ENCODE measurements around the gene RFPL2. TPM values are rescaled to one million over a fixed set of nuclear protein-coding genes. Genes with fewer than 3 reads are reported as not detected.
"Not testable (repeated sequence)": the region's sequence is repeated elsewhere in the genome, so short reads cannot be mapped to it uniquely, and the experiment has no call there.

RFPL2 gene
- total RNA-seq, 1 experiment from 2014 or later = not detected

GRCh38 chr22:32200752-32201151, 4.1 kb downstream of the RFPL2 start:
- BruUV-seq (replicated peaks) = no TSS peak
- Mint-ChIP-seq H3K27ac (ENCODE audit: unreplicated experiment) (no peak overlapping the region), H3K4me1 (ENCODE audit: low read depth, unreplicated experiment) (peaks cover 4% of the 10 kb centered on the region), H3K4me3 (ENCODE audit: unreplicated experiment) (no peak overlapping the region), H3K27me3 (ENCODE audit: insufficient read depth, unreplicated experiment) (peaks cover 7% of the 10 kb centered on the region), H3K9me3 (ENCODE audit: unreplicated experiment) (no peaks in the 10 kb centered on the region), H3K36me3 (ENCODE audit: insufficient read depth, unreplicated experiment) (no peaks in the 10 kb centered on the region)
- H3K36me3 ChIP-seq (ENCODE audit: control insufficient read depth, insufficient read depth, low read length) = no peaks in the 10 kb centered on the region
- POLR2A ChIA-PET = no interaction called here
- no peaks in the 10 kb centered on the region for H3K4me1 ChIP-seq
- no peaks in the 10 kb centered on the region for H3K9me3 ChIP-seq
- intact Hi-C loops (cut with micrococcal nuclease; ENCODE audit: unreplicated experiment) = loop anchor here (10.0 kb wide), 1 partner anchor 76 kb away; no protein-coding TSS in a partner anchor
- DNase-seq = no peak
- CTCF ChIA-PET = interaction anchor here (1.4 kb wide), 1 partner anchor 65 kb away, joined by 13 read pairs; no protein-coding TSS in a partner anchor
- no peaks in the 10 kb centered on the region for H3K27me3 ChIP-seq (replicated peaks; ENCODE audit: control insufficient read depth, insufficient read depth, low read length)
- H3K4me3 ChIP-seq (ENCODE audit: low read depth, low read length) = no peak overlapping the region
- no peak for TF ChIP-seq CTCF (IDR thresholded peaks at IDR 0.05; ENCODE audit: insufficient read depth in 1 of 2, low read depth in 1 of 2, low read length in 1 of 2, severe bottlenecking in 1 of 2, unreplicated experiment in 1 of 2)

GRCh38 chr22:32199961-32200360, 4.9 kb downstream of the RFPL2 start:
- Histone ChIP-seq H3K27me3 (replicated peaks; ENCODE audit: control insufficient read depth, insufficient read depth, low read length) (no peaks in the 10 kb centered on the region), H3K9me3 (no peaks in the 10 kb centered on the region), H3K4me3 (ENCODE audit: low read depth, low read length) (no peak overlapping the region), H3K4me1 (no peaks in the 10 kb centered on the region), H3K36me3 (ENCODE audit: control insufficient read depth, insufficient read depth, low read length) (no peaks in the 10 kb centered on the region)
- Mint-ChIP-seq H3K27ac (ENCODE audit: unreplicated experiment) (no peak overlapping the region), H3K36me3 (ENCODE audit: insufficient read depth, unreplicated experiment) (no peaks in the 10 kb centered on the region), H3K4me1 (ENCODE audit: low read depth, unreplicated experiment) (peaks cover 4% of the 10 kb centered on the region), H3K27me3 (ENCODE audit: insufficient read depth, unreplicated experiment) (peaks cover 9% of the 10 kb centered on the region), H3K9me3 (ENCODE audit: unreplicated experiment) (no peaks in the 10 kb centered on the region), H3K4me3 (ENCODE audit: unreplicated experiment) (no peak overlapping the region)
- POLR2A ChIA-PET = no interaction called here
- no peak for TF ChIP-seq CTCF (IDR thresholded peaks at IDR 0.05; ENCODE audit: insufficient read depth in 1 of 2, low read depth in 1 of 2, low read length in 1 of 2, severe bottlenecking in 1 of 2, unreplicated experiment in 1 of 2)
- intact Hi-C loops (cut with micrococcal nuclease; ENCODE audit: unreplicated experiment) = loop anchor here (10.0 kb wide), 1 partner anchor 75 kb away; no protein-coding TSS in a partner anchor
- CTCF ChIA-PET = interaction anchor here (1.4 kb wide), 1 partner anchor 66 kb away, joined by 13 read pairs; no protein-coding TSS in a partner anchor
- DNase-seq = no peak
- BruUV-seq (replicated peaks) = no TSS peak

GRCh38 chr22:32199341-32199740, 5.5 kb downstream of the RFPL2 start:
- intact Hi-C loops (cut with micrococcal nuclease; ENCODE audit: unreplicated experiment) = no loop called here
- H3K4me1 Mint-ChIP-seq (ENCODE audit: low read depth, unreplicated experiment) = peaks cover 2% of the 10 kb centered on the region
- no peaks in the 10 kb centered on the region for H3K9me3 Mint-ChIP-seq (ENCODE audit: unreplicated experiment)
- ChIA-PET POLR2A (no interaction called here), CTCF (no interaction called here)
- no peak overlapping the region for H3K27ac Mint-ChIP-seq (ENCODE audit: unreplicated experiment)
- Histone ChIP-seq H3K9me3 (no peaks in the 10 kb centered on the region), H3K36me3 (ENCODE audit: control insufficient read depth, insufficient read depth, low read length) (no peaks in the 10 kb centered on the region), H3K27me3 (replicated peaks; ENCODE audit: control insufficient read depth, insufficient read depth, low read length) (no peaks in the 10 kb centered on the region), H3K4me1 (no peaks in the 10 kb centered on the region), H3K4me3 (ENCODE audit: low read depth, low read length) (no peak overlapping the region)
- TF ChIP-seq CTCF (IDR thresholded peaks at IDR 0.05; ENCODE audit: insufficient read depth in 1 of 2, low read depth in 1 of 2, low read length in 1 of 2, severe bottlenecking in 1 of 2, unreplicated experiment in 1 of 2) = no peak
- no peaks in the 10 kb centered on the region for H3K36me3 Mint-ChIP-seq (ENCODE audit: insufficient read depth, unreplicated experiment)
- H3K27me3 Mint-ChIP-seq (ENCODE audit: insufficient read depth, unreplicated experiment) = peaks cover 9% of the 10 kb centered on the region
- BruUV-seq (replicated peaks) = no TSS peak
- no peak overlapping the region for H3K4me3 Mint-ChIP-seq (ENCODE audit: unreplicated experiment)
- DNase-seq = no peak

GRCh38 chr22:32197553-32198226, 7.2 kb downstream of the RFPL2 start:
- H3K27me3 ChIP-seq (replicated peaks; ENCODE audit: control insufficient read depth, insufficient read depth, low read length); POLR2A ChIA-PET; CTCF ChIA-PET: not testable (repeated sequence)

GRCh38 chr22:32195900-32196299, 9.0 kb downstream of the RFPL2 start:
- H3K27me3 Mint-ChIP-seq (ENCODE audit: insufficient read depth, unreplicated experiment) = peaks cover 15% of the 10 kb centered on the region
- H3K4me3 Mint-ChIP-seq (ENCODE audit: unreplicated experiment); DNase-seq; H3K36me3 ChIP-seq (ENCODE audit: control insufficient read depth, insufficient read depth, low read length); H3K36me3 Mint-ChIP-seq (ENCODE audit: insufficient read depth, unreplicated experiment); intact Hi-C loops (cut with micrococcal nuclease; ENCODE audit: unreplicated experiment); H3K4me1 ChIP-seq; H3K4me1 Mint-ChIP-seq (ENCODE audit: low read depth, unreplicated experiment); H3K4me3 ChIP-seq (ENCODE audit: low read depth, low read length); CTCF ChIA-PET; H3K27ac Mint-ChIP-seq (ENCODE audit: unreplicated experiment); H3K9me3 ChIP-seq; H3K9me3 Mint-ChIP-seq (ENCODE audit: unreplicated experiment); POLR2A ChIA-PET; BruUV-seq (replicated peaks); H3K27me3 ChIP-seq (replicated peaks; ENCODE audit: control insufficient read depth, insufficient read depth, low read length): not testable (repeated sequence)

More at GRCh38 chr22:32197553-32198226, 7.2 kb downstream of the RFPL2 start:
- H3K9me3 ChIP-seq; H3K36me3 ChIP-seq (ENCODE audit: control insufficient read depth, insufficient read depth, low read length); DNase-seq; H3K4me1 ChIP-seq; H3K4me3 Mint-ChIP-seq (ENCODE audit: unreplicated experiment); H3K4me3 ChIP-seq (ENCODE audit: low read depth, low read length); H3K9me3 Mint-ChIP-seq (ENCODE audit: unreplicated experiment); H3K27ac Mint-ChIP-seq (ENCODE audit: unreplicated experiment); BruUV-seq (replicated peaks); H3K36me3 Mint-ChIP-seq (ENCODE audit: insufficient read depth, unreplicated experiment); intact Hi-C loops (cut with micrococcal nuclease; ENCODE audit: unreplicated experiment); H3K4me1 Mint-ChIP-seq (ENCODE audit: low read depth, unreplicated experiment); H3K27me3 Mint-ChIP-seq (ENCODE audit: insufficient read depth, unreplicated experiment): not testable (repeated sequence)
